GM12878 (cell line): ENCODE data around the gene CSTA. TPM values are rescaled to one million over a fixed set of nuclear protein-coding genes. Genes with fewer than 3 reads are reported as not detected.

ENCODE experiments used
- ATAC-seq: fragments of 200-7000 bp; cut with Tn5 transposase; 3 replicates; pipeline ENCODE4 v1.9.1; 2020; ENCODE audit warnings: mild to moderate bottlenecking, moderate library complexity
- BruUV-seq: library from RNA; stranded (reverse); fragments of 400-500 nt; replicated peaks from 2 replicates; lab custom pipeline; 2021; lab: Mats Ljungman, UMichigan
- CTCF ChIA-PET: fragments of 300-600 bp; sonication (Branson Sonifier 250); formaldehyde crosslinking; extraction: SDS; loops from one replicate; lab custom pipeline; 2021; ENCODE audit warnings: inconsistent platforms; lab: Yijun Ruan, JAX
- POLR2A ChIA-PET: fragments of 350-600 bp; formaldehyde crosslinking; extraction: SDS; loops from one replicate; lab custom pipeline; 2021; ENCODE audit warnings: inconsistent platforms; lab: Charles Lee
- RAD21 ChIA-PET: fragments of 300-600 bp; sonication (Branson Sonifier 250); formaldehyde crosslinking; loops from one replicate; lab custom pipeline; 2023; ENCODE audit warnings: antibody characterized with exemption; ENCODE audit not compliant: unreplicated experiment; lab: Charles Lee
- SMC1A ChIA-PET: fragments of 300-600 bp; sonication (Branson Sonifier 250); formaldehyde crosslinking; loops from one replicate; lab custom pipeline; 2023; ENCODE audit not compliant: unreplicated experiment, uncharacterized antibody; lab: Charles Lee
- DNase-seq: peaks from one replicate; pipeline ENCODE4 v3.0.0-alpha.2; 2011; ENCODE audit warnings: low read depth, low spot score
- FAIRE-seq: peaks from 3 replicates; lab custom pipeline; 2011; peaks lifted over from hg19 to GRCh38; lab: Jason Lieb, UNC
- H2AFZ ChIP-seq: 2 replicates; pipeline ENCODE4 v1.6.0; 2011; ENCODE audit warnings: low read depth, low read length, control low read depth; ENCODE audit not compliant: control insufficient read depth
- H3K27ac ChIP-seq: 2 replicates; pipeline ENCODE4 v1.5.1; 2011; ENCODE audit warnings: control low read depth; ENCODE audit not compliant: control insufficient read depth, insufficient read depth
- H3K27me3 ChIP-seq, 2 experiments: replicated peaks in 1 of 2; 2 replicates each; pipeline versions ENCODE4 v1.6.0 to v1.6.1; 2011; ENCODE audit warnings: low read length in 1 of 2; ENCODE audit not compliant: control insufficient read depth in 2 of 2, insufficient read depth in 2 of 2
- H3K36me3 ChIP-seq, 2 experiments: 2 replicates each; pipeline ENCODE4 v1.5.1; 2011; ENCODE audit warnings: low read length in 1 of 2; ENCODE audit not compliant: control insufficient read depth in 2 of 2, insufficient read depth in 2 of 2
- H3K4me1 ChIP-seq: 2 replicates; pipeline ENCODE4 v1.6.1; 2011; ENCODE audit warnings: mild to moderate bottlenecking, low read length, moderate library complexity, mixed read lengths; ENCODE audit not compliant: control insufficient read depth, insufficient read depth
- H3K4me2 ChIP-seq: 2 replicates; pipeline ENCODE4 v1.6.0; 2011; ENCODE audit warnings: control low read depth; ENCODE audit not compliant: control insufficient read depth, insufficient read depth
- H3K4me3 ChIP-seq: fragments of 200-600 bp; sonication (generic); 2 replicates; pipeline ENCODE4 v1.5.1; 2016
- H3K79me2 ChIP-seq: 2 replicates; pipeline ENCODE4 v1.6.0; 2011; ENCODE audit warnings: low read length; ENCODE audit not compliant: control insufficient read depth, insufficient read depth
- H3K9ac ChIP-seq: 2 replicates; pipeline ENCODE4 v1.8.0; 2011; ENCODE audit warnings: low read length, control low read depth, mixed read lengths; ENCODE audit not compliant: control insufficient read depth, insufficient read depth
- H3K9me3 ChIP-seq: replicated peaks from 3 replicates; pipeline ENCODE4 v1.5.1; 2011; ENCODE audit warnings: mild to moderate bottlenecking, low read length; ENCODE audit not compliant: control insufficient read depth, insufficient read depth
- H4K20me1 ChIP-seq: 2 replicates; pipeline ENCODE4 v1.6.0; 2011; ENCODE audit not compliant: control insufficient read depth, insufficient read depth
- BMI1 ChIP-seq: fragments of 450-650 bp; IDR thresholded peaks from 2 replicates; pipeline ENCODE4 v1.6.1; 2016; ENCODE audit warnings: mild to moderate bottlenecking, moderate library complexity, borderline replicate concordance
- CBFB ChIP-seq: IDR thresholded peaks from 2 replicates; pipeline ENCODE4 v1.6.1; 2016; ENCODE audit warnings: antibody characterized with exemption, low read depth
- CHD1 ChIP-seq: IDR thresholded peaks from 2 replicates; pipeline ENCODE4 v1.6.1; 2012; ENCODE audit warnings: low read depth, low read length, improper control_type of control experiment
- CHD4 ChIP-seq: fragments of 200-600 bp; sonication (generic); IDR thresholded peaks from 2 replicates; pipeline ENCODE4 v1.6.1; 2016; ENCODE audit warnings: mild to moderate bottlenecking
- IRF4 ChIP-seq: IDR thresholded peaks from 2 replicates; pipeline ENCODE4 v1.6.1; 2011; ENCODE audit warnings: low read depth, low read length
- STAT3 ChIP-seq: IDR thresholded peaks from 2 replicates; pipeline ENCODE4 v1.6.1; 2011; ENCODE audit warnings: low read depth, low read length, improper control_type of control experiment
- WGBS: methylation state at CpG from one replicate; pipeline ENCODE4 v1.1.6; 2016; ENCODE audit warnings: low lambda C conversion rate; ENCODE audit not compliant: insufficient replicate concordance, insufficient coverage; ENCODE audit errors: missing lambda C conversion rate; 5-methylcytosine and 5-hydroxymethylcytosine counted together
- in situ Hi-C: fragments of 300-500 bp; cut with MboI; formaldehyde crosslinking; loops from 9 replicates; pipeline ENCODE4 v1.14.3; 2018; ENCODE audit warnings: mixed read lengths
- intact Hi-C: fragments of 100-400 bp; cut with micrococcal nuclease; formaldehyde crosslinking; loops from one replicate; pipeline ENCODE4 v1.14.2; 2022; ENCODE audit not compliant: unreplicated experiment
- polyA plus RNA-seq, 11 experiments: library from polyadenylated mRNA; depleted of rRNA in 4 of 11; unstranded in 6 of 11; stranded (reverse) in 5 of 11; fragments of >200 nt; fragmentation: Nextera tagmentation in 4 of 11; fragmentation: Illumina TruSeq in 1 of 11; extraction: Ambion mirVana in 4 of 11; extraction: Trizol in 1 of 11; gene quantifications; 1 replicate in 1 of 11; 2 replicates in 10 of 11; pipeline versions ENCODE4 v1.2.1 to v1.2.3, GENCODE V29; 2011 to 2016; ENCODE audit warnings: inconsistent platforms in 2 of 11, missing spikeins in 2 of 11, low read depth in 1 of 11
- total RNA-seq, 4 experiments: library from RNA; depleted of rRNA in 3 of 4; stranded (reverse); fragments of >200 nt in 3 of 4; fragmentation: Illumina TruSeq in 1 of 4; extraction: Trizol in 1 of 4; gene quantifications; 2 replicates each; pipeline versions ENCODE4 v1.2.1 to v1.2.3, GENCODE V29; 2013 to 2021
- TF ChIP-seq, protein P1 (sequence below): fragments of 450-650 bp; IDR thresholded peaks from 2 replicates; pipeline ENCODE4 v1.6.1; 2016; ENCODE audit warnings: mild to moderate bottlenecking
- TF ChIP-seq, protein P2 (sequence below): fragments of 450-650 bp; conservative IDR thresholded peaks from 2 replicates; pipeline ENCODE4 v1.6.1; 2017; ENCODE audit warnings: mild to moderate bottlenecking, moderate library complexity
- TF ChIP-seq, protein P3 (sequence below): fragments of 450-650 bp; IDR thresholded peaks from 2 replicates; pipeline ENCODE4 v1.6.1; 2018; ENCODE audit warnings: mild to moderate bottlenecking, low read depth, moderate library complexity; ENCODE audit not compliant: partially characterized antibody

The CSTA gene
- total and polyA plus RNA-seq, 10 of the 15 experiments (the other 5 are each of a cell fraction or from before 2014, with no cell fraction given), result 1.8 to 6.7 (median 3.4) TPM

DNA sequence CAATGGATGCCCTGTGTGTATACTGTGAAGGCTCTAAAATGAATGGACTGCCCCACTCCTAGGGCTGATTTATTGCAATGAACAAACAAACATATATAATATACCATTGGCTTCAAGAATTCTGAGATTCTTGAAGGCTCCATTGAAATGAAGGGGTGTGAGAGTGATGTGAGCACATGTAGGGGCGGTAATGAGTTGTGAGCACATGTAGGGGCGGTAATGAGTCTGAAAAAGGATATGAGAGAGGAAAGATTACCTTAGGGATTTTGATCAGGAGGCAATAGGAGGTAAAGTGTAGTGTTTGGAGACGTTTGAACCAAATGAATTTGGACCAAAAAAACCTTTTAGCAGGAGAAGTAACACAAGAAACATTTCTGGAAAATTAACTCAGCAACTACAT, 62.7 kb downstream of the CSTA start:
- no peak overlapping the region for H3K27ac ChIP-seq
- no peaks in the 10 kb centered on the region for H3K27me3 ChIP-seq
- ATAC-seq (no peak), DNase-seq (no peak), FAIRE-seq (no peak)
- ChIA-PET CTCF (interaction anchor here (4.3 kb wide), 1 partner anchor 81 kb away, joined by 78 read pairs; no protein-coding TSS in a partner anchor), RAD21 (no interaction called here), SMC1A (no interaction called here), POLR2A (no interaction called here)
- H3K4me2 ChIP-seq, result peak overlapping the region; percentile 67; the same call in 1 of the 2 replicates
- H3K4me1 ChIP-seq, result peaks cover 5% of the 10 kb centered on the region
- no peaks in the 10 kb centered on the region for H4K20me1 ChIP-seq
- intact Hi-C loops (loop anchor here (10.0 kb wide), 2 partner anchors 283 to 843 kb away; partner anchors contain the start of gene POLQ), in situ Hi-C loops (no loop called here)
- H2AFZ ChIP-seq, result no peak overlapping the region
- H3K4me3 ChIP-seq, result no peak overlapping the region
- no peak overlapping the region for H3K9ac ChIP-seq
- BruUV-seq, result no TSS peak
- TF ChIP-seq, protein P1, sequence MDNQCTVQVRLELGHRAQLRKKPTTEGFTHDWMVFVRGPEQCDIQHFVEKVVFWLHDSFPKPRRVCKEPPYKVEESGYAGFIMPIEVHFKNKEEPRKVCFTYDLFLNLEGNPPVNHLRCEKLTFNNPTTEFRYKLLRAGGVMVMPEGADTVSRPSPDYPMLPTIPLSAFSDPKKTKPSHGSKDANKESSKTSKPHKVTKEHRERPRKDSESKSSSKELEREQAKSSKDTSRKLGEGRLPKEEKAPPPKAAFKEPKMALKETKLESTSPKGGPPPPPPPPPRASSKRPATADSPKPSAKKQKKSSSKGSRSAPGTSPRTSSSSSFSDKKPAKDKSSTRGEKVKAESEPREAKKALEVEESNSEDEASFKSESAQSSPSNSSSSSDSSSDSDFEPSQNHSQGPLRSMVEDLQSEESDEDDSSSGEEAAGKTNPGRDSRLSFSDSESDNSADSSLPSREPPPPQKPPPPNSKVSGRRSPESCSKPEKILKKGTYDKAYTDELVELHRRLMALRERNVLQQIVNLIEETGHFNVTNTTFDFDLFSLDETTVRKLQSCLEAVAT, result 0 out of 2 replicates have a peak, but pooled peaks have one; percentile 17
- TF ChIP-seq CHD1, result no peak
- TF ChIP-seq BMI1, result no peak
- no peaks in the 10 kb centered on the region for H3K9me3 ChIP-seq
- peaks cover 0 to 5% of the 10 kb centered on the region in 2 experiments; a peak in 2 of 4 replicates for H3K36me3 ChIP-seq
- 80% methylated on average over 3 of the region's 3 CpGs for WGBS
- H3K79me2 ChIP-seq, result peaks cover 73% of the 10 kb centered on the region

DNA sequence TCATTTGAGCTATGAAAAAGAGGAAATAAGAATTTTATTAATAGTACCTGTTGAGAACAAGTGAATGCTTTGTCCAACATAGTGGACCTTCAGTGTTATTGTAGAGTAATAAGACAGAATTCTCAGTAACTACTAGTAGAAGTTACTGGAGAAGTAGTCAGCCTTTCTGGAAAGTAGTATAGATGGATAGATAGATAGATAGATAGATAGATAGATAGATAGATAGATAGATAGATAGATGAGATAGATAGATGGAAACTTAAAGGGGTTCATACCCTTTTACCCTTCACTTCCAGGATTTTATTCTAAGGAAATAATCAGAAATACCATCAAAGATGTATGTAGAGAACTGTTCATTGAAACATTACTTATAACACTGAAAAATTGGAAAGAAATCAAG, 64.1 kb downstream of the CSTA start:
- no peaks in the 10 kb centered on the region for H3K9me3 ChIP-seq
- H3K9ac ChIP-seq, result no peak overlapping the region
- BruUV-seq, result no TSS peak
- ATAC-seq, result no peak
- H3K4me1 ChIP-seq, result peaks cover 5% of the 10 kb centered on the region
- POLR2A ChIA-PET, result interaction anchor here (0.6 to 3.5 kb wide), 4 partner anchors 24 to 323 kb away, joined by 3 to 13 read pairs (median 3); no protein-coding TSS in a partner anchor
- SMC1A ChIA-PET, result interaction anchor here (0.5 to 6.7 kb wide), 16 partner anchors 19 to 445 kb away, joined by 3 to 70 read pairs (median 4); partner anchors contain the start of gene WDR5B
- no peak for FAIRE-seq
- no peak for DNase-seq
- H2AFZ ChIP-seq, result no peak overlapping the region
- no peak overlapping the region for H3K27ac ChIP-seq
- intact Hi-C loops (loop anchor here (10.0 kb wide), 2 partner anchors 284 to 844 kb away; partner anchors contain the start of gene POLQ), in situ Hi-C loops (no loop called here)
- H3K36me3 ChIP-seq, result peaks cover 2 to 10% of the 10 kb centered on the region in 2 experiments; a peak in 2 of 4 replicates
- no peak overlapping the region; the same call in 1 of the 2 replicates for H3K4me2 ChIP-seq
- RAD21 ChIA-PET, result interaction anchor here (0.9 to 3.9 kb wide), 6 partner anchors 19 to 370 kb away, joined by 3 to 32 read pairs (median 6); no protein-coding TSS in a partner anchor
- H4K20me1 ChIP-seq, result no peaks in the 10 kb centered on the region
- H3K4me3 ChIP-seq, result no peak overlapping the region
- H3K79me2 ChIP-seq, result peaks cover 63% of the 10 kb centered on the region
- no peaks in the 10 kb centered on the region for H3K27me3 ChIP-seq
- CTCF ChIA-PET, result interaction anchor here (0.6 to 6.3 kb wide), 13 partner anchors 12 to 306 kb away, joined by 3 to 72 read pairs (median 4); partner anchors contain the start of genes PARP14 and WDR5B
- TF ChIP-seq CBFB, result no peak
- TF ChIP-seq IRF4, result no peak
- TF ChIP-seq, protein P2, sequence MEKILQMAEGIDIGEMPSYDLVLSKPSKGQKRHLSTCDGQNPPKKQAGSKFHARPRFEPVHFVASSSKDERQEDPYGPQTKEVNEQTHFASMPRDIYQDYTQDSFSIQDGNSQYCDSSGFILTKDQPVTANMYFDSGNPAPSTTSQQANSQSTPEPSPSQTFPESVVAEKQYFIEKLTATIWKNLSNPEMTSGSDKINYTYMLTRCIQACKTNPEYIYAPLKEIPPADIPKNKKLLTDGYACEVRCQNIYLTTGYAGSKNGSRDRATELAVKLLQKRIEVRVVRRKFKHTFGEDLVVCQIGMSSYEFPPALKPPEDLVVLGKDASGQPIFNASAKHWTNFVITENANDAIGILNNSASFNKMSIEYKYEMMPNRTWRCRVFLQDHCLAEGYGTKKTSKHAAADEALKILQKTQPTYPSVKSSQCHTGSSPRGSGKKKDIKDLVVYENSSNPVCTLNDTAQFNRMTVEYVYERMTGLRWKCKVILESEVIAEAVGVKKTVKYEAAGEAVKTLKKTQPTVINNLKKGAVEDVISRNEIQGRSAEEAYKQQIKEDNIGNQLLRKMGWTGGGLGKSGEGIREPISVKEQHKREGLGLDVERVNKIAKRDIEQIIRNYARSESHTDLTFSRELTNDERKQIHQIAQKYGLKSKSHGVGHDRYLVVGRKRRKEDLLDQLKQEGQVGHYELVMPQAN, result no peak
- no peak for TF ChIP-seq CHD1
- TF ChIP-seq, protein P3, sequence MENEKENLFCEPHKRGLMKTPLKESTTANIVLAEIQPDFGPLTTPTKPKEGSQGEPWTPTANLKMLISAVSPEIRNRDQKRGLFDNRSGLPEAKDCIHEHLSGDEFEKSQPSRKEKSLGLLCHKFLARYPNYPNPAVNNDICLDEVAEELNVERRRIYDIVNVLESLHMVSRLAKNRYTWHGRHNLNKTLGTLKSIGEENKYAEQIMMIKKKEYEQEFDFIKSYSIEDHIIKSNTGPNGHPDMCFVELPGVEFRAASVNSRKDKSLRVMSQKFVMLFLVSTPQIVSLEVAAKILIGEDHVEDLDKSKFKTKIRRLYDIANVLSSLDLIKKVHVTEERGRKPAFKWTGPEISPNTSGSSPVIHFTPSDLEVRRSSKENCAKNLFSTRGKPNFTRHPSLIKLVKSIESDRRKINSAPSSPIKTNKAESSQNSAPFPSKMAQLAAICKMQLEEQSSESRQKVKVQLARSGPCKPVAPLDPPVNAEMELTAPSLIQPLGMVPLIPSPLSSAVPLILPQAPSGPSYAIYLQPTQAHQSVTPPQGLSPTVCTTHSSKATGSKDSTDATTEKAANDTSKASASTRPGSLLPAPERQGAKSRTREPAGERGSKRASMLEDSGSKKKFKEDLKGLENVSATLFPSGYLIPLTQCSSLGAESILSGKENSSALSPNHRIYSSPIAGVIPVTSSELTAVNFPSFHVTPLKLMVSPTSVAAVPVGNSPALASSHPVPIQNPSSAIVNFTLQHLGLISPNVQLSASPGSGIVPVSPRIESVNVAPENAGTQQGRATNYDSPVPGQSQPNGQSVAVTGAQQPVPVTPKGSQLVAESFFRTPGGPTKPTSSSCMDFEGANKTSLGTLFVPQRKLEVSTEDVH, result no peak
- TF ChIP-seq STAT3, result no peak
- TF ChIP-seq CHD4, result no peak
